Measurements from ENCODE around the gene MBD3L2B. TPM values are rescaled to one million over a fixed set of nuclear protein-coding genes. Genes with fewer than 3 reads are reported as not detected.

Gene MBD3L2B
- total RNA-seq, 1 experiment from 2014 or later: not detected

GRCh38 chr19:7010722-7011593 lies 10.3 kb downstream of the MBD3L2B start:
- no peaks in the 10 kb centered on the region for H3F3A ChIP-seq (ENCODE audit: insufficient read depth, low read depth)
- ChIA-PET CTCF (no interaction called here), POLR2A (ENCODE audit: unreplicated experiment) (no interaction called here)

GRCh38 chr19:7007859-7008258 lies 13.4 kb downstream of the MBD3L2B start:
- H3K4me2 ChIP-seq: no peak overlapping the region
- peaks cover 26% of the 10 kb centered on the region for H3K27me3 ChIP-seq (ENCODE audit: insufficient read depth, low read depth)
- no TSS peak for BruUV-seq (replicated peaks)
- H3K27ac ChIP-seq: no peak overlapping the region
- H3K36me3 ChIP-seq (ENCODE audit: low read depth): no peaks in the 10 kb centered on the region
- no peaks in the 10 kb centered on the region for H4K20me1 ChIP-seq (ENCODE audit: insufficient read depth)
- TF ChIP-seq CTCF (conservative IDR thresholded peaks at IDR 0.05): no peak
- TF ChIP-seq EZH2 (IDR thresholded peaks at IDR 0.05; ENCODE audit: low read depth): no peak
- no peaks in the 10 kb centered on the region for H3K9me3 ChIP-seq (ENCODE audit: insufficient read depth, low read depth)
- H3F3A ChIP-seq (ENCODE audit: insufficient read depth, low read depth): no peaks in the 10 kb centered on the region
- ChIA-PET CTCF (no interaction called here), POLR2A (ENCODE audit: unreplicated experiment) (no interaction called here)
- no peaks in the 10 kb centered on the region for H3K79me2 ChIP-seq (ENCODE audit: low read depth)
- no peaks in the 10 kb centered on the region for H3K9me2 ChIP-seq (ENCODE audit: insufficient read depth)
- intact Hi-C loops (cut with micrococcal nuclease; ENCODE audit: unreplicated experiment): no loop called here
- no peak overlapping the region for H3K4me3 ChIP-seq
- H2AFZ ChIP-seq: no peak overlapping the region
- DNase-seq: no peak
- no peaks in the 10 kb centered on the region for H3K4me1 ChIP-seq (replicated peaks; ENCODE audit: insufficient read depth)

More at GRCh38 chr19:7010722-7011593, 10.3 kb downstream of the MBD3L2B start:
- DNase-seq: no peak
- no peak overlapping the region for H3K4me3 ChIP-seq
- no peaks in the 10 kb centered on the region for H3K79me2 ChIP-seq (ENCODE audit: low read depth)
- no peak overlapping the region for H2AFZ ChIP-seq
- intact Hi-C loops (cut with micrococcal nuclease; ENCODE audit: unreplicated experiment): no loop called here
- H3K36me3 ChIP-seq (ENCODE audit: low read depth): no peaks in the 10 kb centered on the region
- BruUV-seq (replicated peaks): no TSS peak
- H3K9me2 ChIP-seq (ENCODE audit: insufficient read depth): no peaks in the 10 kb centered on the region
- no peaks in the 10 kb centered on the region for H4K20me1 ChIP-seq (ENCODE audit: insufficient read depth)
- TF ChIP-seq CTCF (conservative IDR thresholded peaks at IDR 0.05) (no peak), EZH2 (IDR thresholded peaks at IDR 0.05; ENCODE audit: low read depth) (no peak)
- no peaks in the 10 kb centered on the region for H3K9me3 ChIP-seq (ENCODE audit: insufficient read depth, low read depth)
- H3K27me3 ChIP-seq (ENCODE audit: insufficient read depth, low read depth): peaks cover 26% of the 10 kb centered on the region
- H3K4me1 ChIP-seq (replicated peaks; ENCODE audit: insufficient read depth): no peaks in the 10 kb centered on the region
- no peak overlapping the region for H3K4me2 ChIP-seq
- H3K27ac ChIP-seq: no peak overlapping the region

- no peak overlapping the region for H3K4me2 ChIP-seq
- H3K9me2 ChIP-seq (ENCODE audit: insufficient read depth): no peaks in the 10 kb centered on the region
- no peak overlapping the region for H3K4me3 ChIP-seq
- CTCF ChIA-PET: no interaction called here
- no peak overlapping the region for H2AFZ ChIP-seq
- no peaks in the 10 kb centered on the region for H3K4me1 ChIP-seq (replicated peaks; ENCODE audit: insufficient read depth)
- no peaks in the 10 kb centered on the region for H4K20me1 ChIP-seq (ENCODE audit: insufficient read depth)
- H3K27me3 ChIP-seq (ENCODE audit: insufficient read depth, low read depth): peaks cover 31% of the 10 kb centered on the region
- POLR2A ChIA-PET (ENCODE audit: unreplicated experiment): no interaction called here
- no peak overlapping the region for H3K27ac ChIP-seq
- H3K79me2 ChIP-seq (ENCODE audit: low read depth): no peaks in the 10 kb centered on the region
- DNase-seq: no peak
- no peak for TF ChIP-seq EZH2 (IDR thresholded peaks at IDR 0.05; ENCODE audit: low read depth)
- TF ChIP-seq CTCF (conservative IDR thresholded peaks at IDR 0.05): no peak
- H3K36me3 ChIP-seq (ENCODE audit: low read depth): no peaks in the 10 kb centered on the region
- no peaks in the 10 kb centered on the region for H3K9me3 ChIP-seq (ENCODE audit: insufficient read depth, low read depth)
- H3F3A ChIP-seq (ENCODE audit: insufficient read depth, low read depth): no peaks in the 10 kb centered on the region
- BruUV-seq (replicated peaks): no TSS peak
- intact Hi-C loops (cut with micrococcal nuclease; ENCODE audit: unreplicated experiment): no loop called here
Observed at GRCh38 chr19:7006135-7006704, 15.0 kb downstream of the MBD3L2B start.

Data from PC-9 (cell line).